Vagina (tissue), 2 donors: Measurements from ENCODE around the gene HOXB4. TPM values are rescaled to one million over a fixed set of nuclear protein-coding genes. Genes with fewer than 3 reads are reported as not detected.

Experiments
- DNase-seq, 2 donors: peaks; one replicate each; pipeline ENCODE4 v3.0.0-alpha.2; 2017; ENCODE audit errors: extremely low spot score in 2 of 2
- H3K27ac ChIP-seq: fragments of 200-600 bp; sonication (generic); one replicate; pipeline ENCODE4 v1.5.1; 2019
- H3K27me3 ChIP-seq: fragments of 200-600 bp; sonication (generic); one replicate; pipeline ENCODE4 v1.5.1; 2019
- H3K36me3 ChIP-seq, 2 donors: fragments of 200-600 bp; sonication (generic); one replicate each; pipeline ENCODE4 v1.5.1; 2017 to 2019
- H3K4me1 ChIP-seq: fragments of 200-600 bp; sonication (generic); one replicate; pipeline ENCODE4 v1.5.1; 2019
- H3K4me3 ChIP-seq, 2 donors: fragments of 200-600 bp; sonication (generic); 1 replicate in 1 of 2; 2 replicates in 1 of 2; pipeline ENCODE4 v1.5.1; 2016 to 2019
- H3K9me3 ChIP-seq: fragments of 200-600 bp; sonication (generic); one replicate; pipeline ENCODE4 v1.5.1; 2019
- CTCF ChIP-seq, 3 experiments: fragments of 450-650 bp in 2 of 3; fragments of 200-600 bp in 1 of 3; sonication (generic) in 1 of 3; IDR thresholded peaks; one replicate each; pipeline ENCODE4 v1.5.1; 2017 to 2019; ENCODE audit warnings: antibody characterized with exemption in 3 of 3, mild to moderate bottlenecking in 2 of 3, moderate library complexity in 2 of 3
- POLR2A ChIP-seq, 2 donors: fragments of 450-650 bp; IDR thresholded peaks; one replicate each; pipeline ENCODE4 v1.6.1; 2017; ENCODE audit warnings: antibody characterized with exemption in 2 of 2, mild to moderate bottlenecking in 2 of 2, moderate library complexity in 2 of 2
- POLR2AphosphoS5 ChIP-seq, 2 donors: sonication (generic); formaldehyde crosslinking; IDR thresholded peaks; one replicate each; pipeline ENCODE4 v1.9.0; 2017; ENCODE audit warnings: antibody characterized with exemption in 2 of 2, mild to moderate bottlenecking in 2 of 2, low read depth in 1 of 2; ENCODE audit not compliant: insufficient read depth in 1 of 2
- intact Hi-C: fragments of 100-400 bp; cut with DNase I; formaldehyde crosslinking; loops from one replicate; pipeline ENCODE4 v1.15.1; 2023
- total RNA-seq: library from RNA; depleted of rRNA; stranded (reverse); fragments of >200 nt; gene quantifications from one replicate; pipeline ENCODE4 v1.2.3, GENCODE V29; 2016

The HOXB4 gene
- total RNA-seq, 1 donor from 2014 or later: 1.5 TPM

GRCh38 chr17:48598736-48599135 is 20.6 kb upstream of the HOXB4 start:
- Histone ChIP-seq H3K27me3 (no peaks in the 10 kb centered on the region), H3K4me1 (peaks cover 37% of the 10 kb centered on the region)

GRCh38 chr17:48597778-48598631 is 19.9 kb upstream of the HOXB4 start:
- H3K9me3 ChIP-seq: no peaks in the 10 kb centered on the region
- peaks cover 1% of the 10 kb centered on the region for H3K27me3 ChIP-seq
- H3K36me3 ChIP-seq: no peaks in the 10 kb centered on the region
- intact Hi-C loops: loop anchor here (5.0 to 10.0 kb wide), 2 partner anchors 261 to 573 kb away; no protein-coding TSS in a partner anchor
- no peak for DNase-seq
- peak overlapping the region; percentile 42 to 45 for H3K4me3 ChIP-seq
- peaks cover 43% of the 10 kb centered on the region for H3K4me1 ChIP-seq
- TF ChIP-seq POLR2AphosphoS5 (IDR thresholded peaks at IDR 0.05; ENCODE audit: insufficient read depth in 1 of 2, low read depth in 1 of 2) (peak in 1 of 2 donors; percentile 31), CTCF (IDR thresholded peaks at IDR 0.05) (no peak), POLR2A (IDR thresholded peaks at IDR 0.05) (no peak)
- no peak overlapping the region for H3K27ac ChIP-seq

More at GRCh38 chr17:48598736-48599135, 20.6 kb upstream of the HOXB4 start:
- Histone ChIP-seq H3K27ac (no peak overlapping the region), H3K36me3 (no peaks in the 10 kb centered on the region), H3K4me3 (no peak overlapping the region), H3K9me3 (no peaks in the 10 kb centered on the region)
- no peak for TF ChIP-seq POLR2AphosphoS5 (IDR thresholded peaks at IDR 0.05; ENCODE audit: insufficient read depth in 1 of 2, low read depth in 1 of 2)
- TF ChIP-seq POLR2A (IDR thresholded peaks at IDR 0.05): no peak
- no peak for TF ChIP-seq CTCF (IDR thresholded peaks at IDR 0.05)
- no peak for DNase-seq
- intact Hi-C loops: loop anchor here (5.0 to 10.0 kb wide), 2 partner anchors 261 to 574 kb away; no protein-coding TSS in a partner anchor

GRCh38 chr17:48597528-48597777 is 19.3 kb upstream of the HOXB4 start:
- Histone ChIP-seq H3K4me3 (peak overlapping the region; percentile 42 to 45), H3K36me3 (no peaks in the 10 kb centered on the region), H3K27me3 (peaks cover 6% of the 10 kb centered on the region), H3K4me1 (peaks cover 45% of the 10 kb centered on the region), H3K9me3 (no peaks in the 10 kb centered on the region), H3K27ac (no peak overlapping the region)
- TF ChIP-seq CTCF (IDR thresholded peaks at IDR 0.05) (no peak), POLR2A (IDR thresholded peaks at IDR 0.05) (no peak), POLR2AphosphoS5 (IDR thresholded peaks at IDR 0.05; ENCODE audit: insufficient read depth in 1 of 2, low read depth in 1 of 2) (no peak)
- intact Hi-C loops: loop anchor here (5.0 to 10.0 kb wide), 2 partner anchors 260 to 573 kb away; no protein-coding TSS in a partner anchor
- no peak for DNase-seq

- intact Hi-C loops: loop anchor here (5.0 to 10.0 kb wide), 2 partner anchors 260 to 572 kb away; no protein-coding TSS in a partner anchor
- no peaks in the 10 kb centered on the region for H3K9me3 ChIP-seq
- peaks cover 40% of the 10 kb centered on the region for H3K4me1 ChIP-seq
- no peak overlapping the region for H3K27ac ChIP-seq
- H3K27me3 ChIP-seq: peaks cover 6% of the 10 kb centered on the region
- DNase-seq: no peak
- no peaks in the 10 kb centered on the region for H3K36me3 ChIP-seq
- H3K4me3 ChIP-seq: peak overlapping the region; percentile 42 to 45
- no peak for TF ChIP-seq POLR2AphosphoS5 (IDR thresholded peaks at IDR 0.05; ENCODE audit: insufficient read depth in 1 of 2, low read depth in 1 of 2)
- no peak for TF ChIP-seq CTCF (IDR thresholded peaks at IDR 0.05)
- no peak for TF ChIP-seq POLR2A (IDR thresholded peaks at IDR 0.05)
These were observed 18.8 kb upstream of the HOXB4 start for GRCh38 chr17:48596735-48597527.
